PC-3 (cell line): Measurements from ENCODE around the gene NOL8. TPM values are rescaled to one million over a fixed set of nuclear protein-coding genes. Genes with fewer than 3 reads are reported as not detected.

Experiments used
- ATAC-seq: fragments of 200-7000 bp; cut with Tn5 transposase; 2 replicates; pipeline ENCODE4 v1.9.1; 2020; ENCODE audit warnings: mild to moderate bottlenecking, moderate library complexity
- BruUV-seq: library from RNA; stranded (reverse); fragments of 400-500 nt; replicated peaks from 2 replicates; lab custom pipeline; 2021; lab: Mats Ljungman, UMichigan
- CTCF ChIA-PET: fragments of 300-600 bp; sonication (Branson Sonifier 250); formaldehyde crosslinking; loops from one replicate; lab custom pipeline; 2022; ENCODE audit warnings: antibody characterized with exemption; lab: Charles Lee
- POLR2A ChIA-PET: fragments of 300-600 bp; sonication (Branson Sonifier 250); formaldehyde crosslinking; loops from one replicate; lab custom pipeline; 2022; ENCODE audit warnings: antibody characterized with exemption; ENCODE audit not compliant: unreplicated experiment; lab: Charles Lee
- DNase-seq: peaks from one replicate; pipeline ENCODE4 v3.0.0-alpha.2; 2015
- H2AFZ ChIP-seq: fragments of 300-600 bp; sonication (generic); 2 replicates; pipeline ENCODE4 v1.6.0; 2016; ENCODE audit warnings: antibody characterized with exemption, low read length
- H3F3A ChIP-seq: fragments of 300-600 bp; sonication (generic); one replicate; pipeline ENCODE4 v1.6.0; 2017; ENCODE audit warnings: antibody characterized with exemption, low read length, control low read depth, mild to moderate bottlenecking; ENCODE audit not compliant: unreplicated experiment
- H3K27ac ChIP-seq: fragments of 300-600 bp; sonication (generic); 2 replicates; pipeline ENCODE4 v1.5.1; 2016; ENCODE audit warnings: mild to moderate bottlenecking, low read length
- H3K27me3 ChIP-seq: fragments of 300-600 bp; sonication (generic); 2 replicates; pipeline ENCODE4 v1.6.1; 2016; ENCODE audit warnings: low read length, mixed read lengths
- H3K36me3 ChIP-seq: fragments of 300-600 bp; sonication (generic); 2 replicates; pipeline ENCODE4 v1.6.1; 2016; ENCODE audit warnings: low read depth, mixed run types, low read length, mixed read lengths
- H3K4me1 ChIP-seq: fragments of 300-600 bp; sonication (generic); 2 replicates; pipeline ENCODE4 v1.5.1; 2016; ENCODE audit warnings: low read length; ENCODE audit not compliant: insufficient read depth
- H3K4me2 ChIP-seq: fragments of 300-600 bp; sonication (generic); 2 replicates; pipeline ENCODE4 v1.6.0; 2016; ENCODE audit warnings: low read length
- H3K4me3 ChIP-seq: fragments of 300-600 bp; sonication (generic); 2 replicates; pipeline ENCODE4 v1.5.1; 2016; ENCODE audit warnings: mild to moderate bottlenecking, low read length, mixed read lengths
- H3K79me2 ChIP-seq: fragments of 300-600 bp; sonication (generic); 2 replicates; pipeline ENCODE4 v1.6.1; 2017; ENCODE audit warnings: low read length, mixed read lengths
- H3K9ac ChIP-seq: fragments of 300-600 bp; sonication (generic); 2 replicates; pipeline ENCODE4 v1.6.0; 2016; ENCODE audit warnings: mild to moderate bottlenecking, low read length
- H3K9me2 ChIP-seq: fragments of 300-600 bp; sonication (generic); replicated peaks from 2 replicates; pipeline ENCODE4 v1.6.1; 2016; ENCODE audit warnings: mixed run types, low read length, mixed read lengths
- H3K9me3 ChIP-seq: fragments of 300-600 bp; sonication (generic); 2 replicates; pipeline ENCODE4 v1.6.1; 2016; ENCODE audit warnings: low read length, mixed read lengths
- H4K20me1 ChIP-seq: fragments of 300-600 bp; sonication (generic); 2 replicates; pipeline ENCODE4 v1.6.1; 2016; ENCODE audit warnings: low read length, mixed read lengths
- EZH2 ChIP-seq: fragments of 300-600 bp; sonication (generic); IDR thresholded peaks from one replicate; pipeline ENCODE4 v1.6.1; 2017; ENCODE audit warnings: antibody characterized with exemption, mild to moderate bottlenecking, low read length; ENCODE audit not compliant: unreplicated experiment
- EZH2phosphoT487 ChIP-seq: fragments of 300-600 bp; sonication (generic); IDR thresholded peaks from 2 replicates; pipeline ENCODE4 v1.6.1; 2018; ENCODE audit warnings: mild to moderate bottlenecking, antibody characterized with exemption, low read length, borderline replicate concordance
- intact Hi-C: fragments of 100-400 bp; cut with micrococcal nuclease; formaldehyde crosslinking; loops from 2 replicates; pipeline ENCODE4 v1.9.0; 2023
- total RNA-seq: library from RNA; depleted of rRNA; stranded (reverse); fragments of >200 nt; gene quantifications from 2 replicates; pipeline ENCODE4 v1.2.3, GENCODE V29; 2014
- TF ChIP-seq, protein P1 (sequence below): fragments of 300-600 bp; sonication (generic); conservative IDR thresholded peaks from 2 replicates; pipeline ENCODE4 v1.5.1; 2017; ENCODE audit warnings: antibody characterized with exemption, low read depth, mild to moderate bottlenecking, low read length

The NOL8 gene
- total RNA-seq, 1 experiment from 2014 or later, result 21.0 TPM

DNA sequence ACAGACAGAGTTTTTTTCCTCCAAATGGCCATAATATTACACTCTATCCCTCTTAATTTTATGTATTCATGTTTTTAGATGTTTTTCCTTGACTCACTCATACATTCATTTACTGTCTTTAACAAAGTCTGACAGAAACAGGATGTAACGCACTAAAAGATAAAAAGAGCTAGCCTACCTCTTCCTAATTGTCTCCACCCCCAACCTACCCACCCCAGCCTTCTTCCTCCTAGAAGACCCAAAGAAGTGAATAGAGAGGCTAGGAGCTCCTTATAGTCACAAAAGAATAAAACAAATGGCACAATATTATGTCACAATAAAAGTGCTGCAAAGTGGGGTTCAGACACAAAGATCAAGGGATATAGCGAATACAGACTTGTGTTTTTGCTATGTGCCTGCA is 719 bp downstream of the NOL8 start:
- BruUV-seq, result no TSS peak
- H3K9me2 ChIP-seq, result no peaks in the 10 kb centered on the region
- H3K9me3 ChIP-seq, result no peaks in the 10 kb centered on the region

DNA sequence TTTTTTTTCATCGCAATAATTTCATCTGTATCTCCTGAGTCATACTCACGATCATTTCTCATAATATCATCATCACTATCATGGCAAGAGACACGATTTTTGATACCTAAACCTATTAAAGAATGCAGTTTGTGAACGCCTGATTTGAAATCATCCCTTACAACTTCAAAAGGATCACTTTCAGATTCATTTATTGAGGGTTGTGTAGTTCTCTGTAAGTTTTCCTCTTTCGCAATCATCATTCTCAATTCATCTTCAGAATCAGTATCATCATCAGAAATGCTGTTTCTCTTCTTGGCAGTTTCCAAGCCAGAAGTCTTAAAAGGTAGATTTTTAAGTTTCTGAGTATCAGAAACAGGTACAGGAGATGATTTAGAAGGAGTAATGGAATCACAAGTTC is 9.7 kb downstream of the NOL8 start:
- intact Hi-C loops, result no loop called here
- peaks cover 38% of the 10 kb centered on the region for H3K36me3 ChIP-seq

More for the DNA sequence above, 719 bp downstream of the NOL8 start:
- TF ChIP-seq EZH2phosphoT487 (no peak), EZH2 (no peak)
- TF ChIP-seq, protein P1, sequence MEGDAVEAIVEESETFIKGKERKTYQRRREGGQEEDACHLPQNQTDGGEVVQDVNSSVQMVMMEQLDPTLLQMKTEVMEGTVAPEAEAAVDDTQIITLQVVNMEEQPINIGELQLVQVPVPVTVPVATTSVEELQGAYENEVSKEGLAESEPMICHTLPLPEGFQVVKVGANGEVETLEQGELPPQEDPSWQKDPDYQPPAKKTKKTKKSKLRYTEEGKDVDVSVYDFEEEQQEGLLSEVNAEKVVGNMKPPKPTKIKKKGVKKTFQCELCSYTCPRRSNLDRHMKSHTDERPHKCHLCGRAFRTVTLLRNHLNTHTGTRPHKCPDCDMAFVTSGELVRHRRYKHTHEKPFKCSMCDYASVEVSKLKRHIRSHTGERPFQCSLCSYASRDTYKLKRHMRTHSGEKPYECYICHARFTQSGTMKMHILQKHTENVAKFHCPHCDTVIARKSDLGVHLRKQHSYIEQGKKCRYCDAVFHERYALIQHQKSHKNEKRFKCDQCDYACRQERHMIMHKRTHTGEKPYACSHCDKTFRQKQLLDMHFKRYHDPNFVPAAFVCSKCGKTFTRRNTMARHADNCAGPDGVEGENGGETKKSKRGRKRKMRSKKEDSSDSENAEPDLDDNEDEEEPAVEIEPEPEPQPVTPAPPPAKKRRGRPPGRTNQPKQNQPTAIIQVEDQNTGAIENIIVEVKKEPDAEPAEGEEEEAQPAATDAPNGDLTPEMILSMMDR, result no peak
- Histone ChIP-seq H3K4me1 (peaks cover 10% of the 10 kb centered on the region; the same call in 1 of the 2 replicates), H3K9ac (peak overlapping the region; percentile 97), H3K4me2 (peak overlapping the region; percentile 91), H3K4me3 (peak overlapping the region; percentile 79), H2AFZ (no peak overlapping the region), H4K20me1 (no peaks in the 10 kb centered on the region), H3K27ac (no peak overlapping the region), H3K36me3 (peaks cover 4% of the 10 kb centered on the region; the same call in 1 of the 2 replicates), H3F3A (no peaks in the 10 kb centered on the region), H3K27me3 (no peaks in the 10 kb centered on the region), H3K79me2 (peaks cover 46% of the 10 kb centered on the region)
- intact Hi-C loops, result no loop called here
- POLR2A ChIA-PET, result no interaction called here
- ATAC-seq, result no peak
- DNase-seq, result no peak
- CTCF ChIA-PET, result no interaction called here

GRCh38 chr9:92313624-92314012 is 11.5 kb downstream of the NOL8 start:
- DNase-seq (no peak), ATAC-seq (no peak)
- H3K9me3 ChIP-seq, result no peaks in the 10 kb centered on the region
- no peak overlapping the region for H3K9ac ChIP-seq
- BruUV-seq, result no TSS peak
- no peak overlapping the region for H3K4me3 ChIP-seq
- intact Hi-C loops, result no loop called here
- no peak overlapping the region for H3K4me2 ChIP-seq
- no peaks in the 10 kb centered on the region for H3K4me1 ChIP-seq
- TF ChIP-seq EZH2, result no peak
- TF ChIP-seq, protein P1, result no peak
- ChIA-PET CTCF (no interaction called here), POLR2A (no interaction called here)
- no peaks in the 10 kb centered on the region for H4K20me1 ChIP-seq
- no peaks in the 10 kb centered on the region for H3K27me3 ChIP-seq
- no peak overlapping the region for H2AFZ ChIP-seq
- H3F3A ChIP-seq, result no peaks in the 10 kb centered on the region
- peaks cover 47% of the 10 kb centered on the region for H3K36me3 ChIP-seq
- peaks cover 6% of the 10 kb centered on the region; the same call in 1 of the 2 replicates for H3K79me2 ChIP-seq
- H3K9me2 ChIP-seq, result no peaks in the 10 kb centered on the region
- no peak overlapping the region for H3K27ac ChIP-seq

More for the DNA sequence above, 9.7 kb downstream of the NOL8 start:
- no peaks in the 10 kb centered on the region for H3F3A ChIP-seq
- TF ChIP-seq EZH2phosphoT487, result no peak
- TF ChIP-seq, protein P1, result no peak
- no peak overlapping the region for H3K9ac ChIP-seq
- CTCF ChIA-PET, result no interaction called here
- DNase-seq (no peak), ATAC-seq (no peak)
- no peaks in the 10 kb centered on the region for H3K9me2 ChIP-seq
- no peaks in the 10 kb centered on the region for H3K4me1 ChIP-seq
- peaks cover 6% of the 10 kb centered on the region; the same call in 1 of the 2 replicates for H3K79me2 ChIP-seq
- H3K4me3 ChIP-seq, result no peak overlapping the region
- no peaks in the 10 kb centered on the region for H4K20me1 ChIP-seq
- no peaks in the 10 kb centered on the region for H3K27me3 ChIP-seq
- no peak overlapping the region for H3K27ac ChIP-seq
- POLR2A ChIA-PET, result no interaction called here
- BruUV-seq, result TSS peak; percentile 15
- no peaks in the 10 kb centered on the region for H3K9me3 ChIP-seq
- no peak overlapping the region for H2AFZ ChIP-seq
- H3K4me2 ChIP-seq, result no peak overlapping the region
